Measurements from ENCODE around the gene ACSS1.

ACSS1 gene

DNA sequence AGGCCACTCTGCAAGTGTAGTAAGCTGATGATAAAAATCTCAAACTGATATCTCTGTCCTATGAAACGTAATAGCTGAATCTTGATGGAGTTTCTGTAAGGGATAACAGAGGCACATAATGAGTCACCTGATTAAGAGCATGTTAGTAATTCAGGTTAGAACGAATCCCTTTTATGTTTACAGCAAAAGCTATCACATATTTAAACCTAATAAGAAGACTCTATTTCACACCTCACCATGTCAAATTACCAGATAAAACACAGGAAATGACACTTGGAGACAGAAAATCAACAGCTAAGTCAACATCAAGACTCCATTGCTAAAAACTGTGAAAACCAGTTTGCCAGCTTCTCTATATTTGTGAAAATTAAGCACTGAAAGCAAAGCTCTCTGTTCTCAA, 97.1 kb downstream of the ACSS1 start (continued):
- TF ChIP-seq, protein P1, sequence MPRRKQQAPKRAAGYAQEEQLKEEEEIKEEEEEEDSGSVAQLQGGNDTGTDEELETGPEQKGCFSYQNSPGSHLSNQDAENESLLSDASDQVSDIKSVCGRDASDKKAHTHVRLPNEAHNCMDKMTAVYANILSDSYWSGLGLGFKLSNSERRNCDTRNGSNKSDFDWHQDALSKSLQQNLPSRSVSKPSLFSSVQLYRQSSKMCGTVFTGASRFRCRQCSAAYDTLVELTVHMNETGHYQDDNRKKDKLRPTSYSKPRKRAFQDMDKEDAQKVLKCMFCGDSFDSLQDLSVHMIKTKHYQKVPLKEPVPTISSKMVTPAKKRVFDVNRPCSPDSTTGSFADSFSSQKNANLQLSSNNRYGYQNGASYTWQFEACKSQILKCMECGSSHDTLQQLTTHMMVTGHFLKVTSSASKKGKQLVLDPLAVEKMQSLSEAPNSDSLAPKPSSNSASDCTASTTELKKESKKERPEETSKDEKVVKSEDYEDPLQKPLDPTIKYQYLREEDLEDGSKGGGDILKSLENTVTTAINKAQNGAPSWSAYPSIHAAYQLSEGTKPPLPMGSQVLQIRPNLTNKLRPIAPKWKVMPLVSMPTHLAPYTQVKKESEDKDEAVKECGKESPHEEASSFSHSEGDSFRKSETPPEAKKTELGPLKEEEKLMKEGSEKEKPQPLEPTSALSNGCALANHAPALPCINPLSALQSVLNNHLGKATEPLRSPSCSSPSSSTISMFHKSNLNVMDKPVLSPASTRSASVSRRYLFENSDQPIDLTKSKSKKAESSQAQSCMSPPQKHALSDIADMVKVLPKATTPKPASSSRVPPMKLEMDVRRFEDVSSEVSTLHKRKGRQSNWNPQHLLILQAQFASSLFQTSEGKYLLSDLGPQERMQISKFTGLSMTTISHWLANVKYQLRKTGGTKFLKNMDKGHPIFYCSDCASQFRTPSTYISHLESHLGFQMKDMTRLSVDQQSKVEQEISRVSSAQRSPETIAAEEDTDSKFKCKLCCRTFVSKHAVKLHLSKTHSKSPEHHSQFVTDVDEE (CRISPR knock-in tag; IDR thresholded peaks at IDR 0.05), result no peak
- no peak for TF ChIP-seq ZNF565 (CRISPR knock-in tag; conservative IDR thresholded peaks at IDR 0.05; ENCODE audit: low read depth)

DNA sequence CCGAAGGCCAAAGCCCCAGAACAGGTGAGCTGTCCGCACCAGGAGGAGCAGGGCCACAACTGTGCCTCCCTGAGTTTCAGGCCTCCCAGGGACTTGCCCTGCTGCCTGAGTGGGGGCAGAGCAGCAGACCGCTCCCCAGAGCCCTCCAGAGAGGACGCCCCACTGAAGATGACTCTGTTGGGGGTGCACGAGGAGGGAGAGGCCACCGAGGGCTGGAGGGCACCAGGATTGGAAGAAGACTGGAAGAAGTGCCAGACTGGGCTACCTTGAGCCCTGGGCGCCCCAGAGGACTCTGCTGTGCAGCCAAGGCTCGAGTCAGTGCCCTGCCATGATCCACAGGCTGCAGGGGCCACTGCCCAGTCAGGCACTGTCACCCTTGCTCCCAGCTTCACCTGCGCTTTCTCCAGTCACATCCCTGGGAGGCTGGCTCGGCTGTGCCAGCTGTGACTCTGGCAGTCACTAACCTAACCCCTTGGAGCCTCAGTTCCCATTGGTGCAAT, 97.6 kb downstream of the ACSS1 start:
- TF ChIP-seq RARB (CRISPR knock-in tag; IDR thresholded peaks at IDR 0.05) (no peak), ZNF70 (CRISPR knock-in tag; IDR thresholded peaks at IDR 0.05) (no peak)
- TF ChIP-seq, protein P2, sequence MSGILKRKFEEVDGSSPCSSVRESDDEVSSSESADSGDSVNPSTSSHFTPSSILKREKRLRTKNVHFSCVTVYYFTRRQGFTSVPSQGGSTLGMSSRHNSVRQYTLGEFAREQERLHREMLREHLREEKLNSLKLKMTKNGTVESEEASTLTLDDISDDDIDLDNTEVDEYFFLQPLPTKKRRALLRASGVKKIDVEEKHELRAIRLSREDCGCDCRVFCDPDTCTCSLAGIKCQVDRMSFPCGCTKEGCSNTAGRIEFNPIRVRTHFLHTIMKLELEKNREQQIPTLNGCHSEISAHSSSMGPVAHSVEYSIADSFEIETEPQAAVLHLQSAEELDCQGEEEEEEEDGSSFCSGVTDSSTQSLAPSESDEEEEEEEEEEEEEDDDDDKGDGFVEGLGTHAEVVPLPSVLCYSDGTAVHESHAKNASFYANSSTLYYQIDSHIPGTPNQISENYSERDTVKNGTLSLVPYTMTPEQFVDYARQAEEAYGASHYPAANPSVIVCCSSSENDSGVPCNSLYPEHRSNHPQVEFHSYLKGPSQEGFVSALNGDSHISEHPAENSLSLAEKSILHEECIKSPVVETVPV (CRISPR knock-in tag; IDR thresholded peaks at IDR 0.05), result no peak
- TF ChIP-seq, protein P3, sequence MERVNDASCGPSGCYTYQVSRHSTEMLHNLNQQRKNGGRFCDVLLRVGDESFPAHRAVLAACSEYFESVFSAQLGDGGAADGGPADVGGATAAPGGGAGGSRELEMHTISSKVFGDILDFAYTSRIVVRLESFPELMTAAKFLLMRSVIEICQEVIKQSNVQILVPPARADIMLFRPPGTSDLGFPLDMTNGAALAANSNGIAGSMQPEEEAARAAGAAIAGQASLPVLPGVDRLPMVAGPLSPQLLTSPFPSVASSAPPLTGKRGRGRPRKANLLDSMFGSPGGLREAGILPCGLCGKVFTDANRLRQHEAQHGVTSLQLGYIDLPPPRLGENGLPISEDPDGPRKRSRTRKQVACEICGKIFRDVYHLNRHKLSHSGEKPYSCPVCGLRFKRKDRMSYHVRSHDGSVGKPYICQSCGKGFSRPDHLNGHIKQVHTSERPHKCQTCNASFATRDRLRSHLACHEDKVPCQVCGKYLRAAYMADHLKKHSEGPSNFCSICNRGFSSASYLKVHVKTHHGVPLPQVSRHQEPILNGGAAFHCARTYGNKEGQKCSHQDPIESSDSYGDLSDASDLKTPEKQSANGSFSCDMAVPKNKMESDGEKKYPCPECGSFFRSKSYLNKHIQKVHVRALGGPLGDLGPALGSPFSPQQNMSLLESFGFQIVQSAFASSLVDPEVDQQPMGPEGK (CRISPR knock-in tag; IDR thresholded peaks at IDR 0.05; ENCODE audit: borderline replicate concordance), result no peak
- ATAC-seq, result no peak

DNA sequence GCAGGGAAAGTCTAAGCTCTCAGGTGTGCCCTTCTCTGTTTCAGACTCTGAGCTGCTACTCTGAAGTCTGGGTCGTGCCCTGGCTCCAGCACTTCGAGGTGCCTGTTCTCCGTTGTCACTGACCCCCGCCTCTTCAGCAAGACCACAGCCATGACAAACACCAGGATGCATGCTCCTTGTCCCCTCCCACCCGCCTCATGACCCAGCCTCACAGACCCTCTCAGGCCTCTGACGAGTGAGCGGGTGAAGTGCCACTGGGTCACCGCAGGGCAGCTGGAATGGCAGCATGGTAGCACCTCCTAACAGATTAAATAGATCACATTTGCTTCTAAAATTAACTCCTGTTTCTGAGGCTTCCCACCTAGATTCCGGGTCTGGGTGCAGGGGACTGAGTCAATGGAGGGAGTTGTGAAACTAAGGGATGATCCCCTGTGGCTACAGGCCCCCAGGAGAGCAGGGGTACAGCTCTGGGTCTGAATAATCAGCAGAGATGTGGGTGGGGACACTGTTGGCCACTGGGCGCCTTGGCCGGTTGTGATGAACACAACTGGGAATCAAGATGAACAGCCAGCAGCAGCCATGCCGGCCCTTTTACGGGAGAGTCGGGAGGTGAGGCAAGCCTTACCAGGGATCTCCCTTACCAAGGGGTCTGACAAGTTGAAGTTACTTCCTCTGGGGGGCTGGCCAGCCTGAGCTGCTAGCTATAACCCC, 98.2 kb downstream of the ACSS1 start:
- TF ChIP-seq ZFP30 (CRISPR knock-in tag; IDR thresholded peaks at IDR 0.05) (no peak), CSDC2 (CRISPR knock-in tag; IDR thresholded peaks at IDR 0.05) (no peak)

DNA sequence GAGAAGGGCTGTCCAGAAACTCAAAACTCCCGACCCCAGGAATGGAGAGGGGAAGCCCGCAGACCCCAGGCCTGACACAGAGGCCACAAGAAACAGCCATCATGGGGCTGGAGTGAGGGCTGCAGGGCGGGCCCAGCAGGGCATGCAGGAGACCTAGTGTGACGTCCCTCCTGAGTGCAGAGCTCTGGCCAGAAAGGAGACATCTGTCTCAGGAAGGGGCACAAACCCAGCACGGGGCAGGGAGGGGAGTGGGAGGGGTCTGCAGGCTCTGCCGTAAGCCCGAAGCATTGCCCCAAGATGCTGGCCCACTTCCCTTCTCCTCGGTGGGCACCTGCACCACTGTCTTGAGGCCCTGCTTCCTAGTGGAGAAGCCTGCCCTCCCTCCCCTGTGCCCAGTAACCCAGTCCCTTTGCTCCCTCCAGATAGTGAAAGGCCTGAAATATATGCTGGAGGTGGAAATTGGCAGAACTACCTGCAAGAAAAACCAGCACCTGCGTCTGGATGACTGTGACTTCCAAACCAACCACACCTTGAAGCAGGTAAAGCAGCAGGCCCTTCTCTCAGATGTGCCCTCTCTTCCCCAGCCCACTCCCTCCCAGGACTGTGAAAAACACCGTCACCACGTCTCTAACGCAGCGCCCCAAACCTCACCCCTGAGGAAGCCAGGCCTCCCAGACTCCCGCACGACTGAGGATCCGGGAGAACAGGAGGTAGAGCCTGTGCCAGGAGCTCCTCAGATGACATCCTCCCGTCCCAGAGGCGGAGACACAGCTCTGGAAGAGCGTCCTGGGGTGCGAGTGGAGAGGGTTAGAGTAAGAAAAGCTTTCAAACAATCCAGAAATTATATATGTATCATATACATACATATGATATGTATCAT, 99.2 kb downstream of the ACSS1 start:
- no peak for TF ChIP-seq GLIS3 (CRISPR knock-in tag; IDR thresholded peaks at IDR 0.05)
- TF ChIP-seq TOX (CRISPR knock-in tag; IDR thresholded peaks at IDR 0.05; ENCODE audit: borderline replicate concordance), result no peak
- TF ChIP-seq CSDC2 (CRISPR knock-in tag; IDR thresholded peaks at IDR 0.05), result no peak
- no peak for TF ChIP-seq ZFP30 (CRISPR knock-in tag; IDR thresholded peaks at IDR 0.05)

More for the DNA sequence above, 98.2 kb downstream of the ACSS1 start:
- no peak for ATAC-seq

DNA sequence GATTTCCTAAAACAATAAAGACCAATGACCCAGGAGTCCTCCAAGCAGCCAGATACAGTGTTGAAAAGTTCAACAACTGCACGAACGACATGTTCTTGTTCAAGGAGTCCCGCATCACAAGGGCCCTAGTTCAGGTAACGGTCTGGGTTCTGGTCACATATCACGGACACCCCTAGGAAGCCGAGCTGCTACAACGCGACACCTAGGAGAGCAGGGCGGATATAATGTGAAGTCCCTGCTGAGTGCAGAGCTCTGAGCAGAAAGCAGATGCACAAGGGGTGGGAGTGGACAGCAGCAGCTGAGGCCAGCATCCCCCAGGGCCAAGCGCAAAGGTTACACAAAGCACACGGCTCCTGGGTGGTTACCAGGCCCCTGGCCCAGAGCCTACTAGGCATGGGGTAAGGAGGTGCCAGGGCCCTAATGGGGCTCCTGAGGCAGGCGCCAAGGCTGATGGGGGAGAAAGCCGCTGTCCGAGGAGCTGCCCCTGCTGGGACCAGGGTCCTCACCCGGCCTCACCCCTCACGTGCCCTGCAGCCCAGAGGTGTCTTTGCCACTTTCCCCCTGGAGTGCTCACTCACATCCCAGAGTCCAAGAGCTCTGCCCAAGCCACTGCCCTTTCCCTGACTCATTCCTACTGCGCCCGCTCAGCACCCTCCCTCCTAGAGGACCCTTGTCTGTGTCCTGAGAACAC, 100.5 kb downstream of the ACSS1 start:
- ATAC-seq, result no peak
- no peak for TF ChIP-seq ZNF70 (CRISPR knock-in tag; IDR thresholded peaks at IDR 0.05)
- TF ChIP-seq, protein P2 (CRISPR knock-in tag; IDR thresholded peaks at IDR 0.05), result no peak
- no peak for TF ChIP-seq BACH2 (CRISPR knock-in tag; IDR thresholded peaks at IDR 0.05; ENCODE audit: borderline replicate concordance)
- TF ChIP-seq ARNTL (CRISPR knock-in tag; IDR thresholded peaks at IDR 0.05; ENCODE audit: borderline replicate concordance, low read depth), result no peak
- TF ChIP-seq ESRRG (CRISPR knock-in tag; IDR thresholded peaks at IDR 0.05), result no peak
- no peak for TF ChIP-seq ISL1 (CRISPR knock-in tag; IDR thresholded peaks at IDR 0.05)
- TF ChIP-seq POU6F1 (CRISPR knock-in tag; IDR thresholded peaks at IDR 0.05; ENCODE audit: borderline replicate concordance, low read depth), result no peak
- TF ChIP-seq ZC3H10 (CRISPR knock-in tag; IDR thresholded peaks at IDR 0.05), result no peak
- no peak for TF ChIP-seq SNAI2 (CRISPR knock-in tag; IDR thresholded peaks at IDR 0.05)
- TF ChIP-seq, protein P1 (CRISPR knock-in tag; IDR thresholded peaks at IDR 0.05), result no peak
- TF ChIP-seq GLIS3 (CRISPR knock-in tag; IDR thresholded peaks at IDR 0.05), result no peak

More for the DNA sequence above, 99.2 kb downstream of the ACSS1 start:
- ATAC-seq, result no peak

Data from SK-N-SH treated with all-trans-retinoic acid at 6 μM for 48 hours (cell line).